Esophagus squamous epithelium (tissue), 5 donors: ENCODE data around the gene SLC17A1. TPM values are rescaled to one million over a fixed set of nuclear protein-coding genes. Genes with fewer than 3 reads are reported as not detected.

ENCODE experiments used
- DNase-seq: peaks from one replicate; lab custom pipeline; 2025; lab: John Stamatoyannopoulos, UW
- H3K27ac ChIP-seq, 4 donors: fragments of 200-600 bp; sonication (generic); one replicate each; pipeline ENCODE4 v1.5.1; 2016 to 2019; ENCODE audit warnings: mild to moderate bottlenecking in 1 of 4
- H3K27me3 ChIP-seq, 4 donors: fragments of 200-600 bp; sonication (generic); 1 replicate in 3 of 4; 2 replicates in 1 of 4; pipeline versions ENCODE4 v1.5.1 to v1.6.0; 2017 to 2021; ENCODE audit warnings: antibody characterized with exemption in 1 of 4
- H3K36me3 ChIP-seq, 3 donors: fragments of 200-600 bp; sonication (generic); one replicate each; pipeline ENCODE4 v1.5.1; 2016 to 2019
- H3K4me1 ChIP-seq, 3 donors: fragments of 200-600 bp; sonication (generic); one replicate each; pipeline ENCODE4 v1.5.1; 2017 to 2019
- H3K4me3 ChIP-seq, 4 donors: fragments of 200-600 bp; sonication (generic); 1 replicate in 3 of 4; 2 replicates in 1 of 4; pipeline ENCODE4 v1.5.1; 2016 to 2019; ENCODE audit warnings: mild to moderate bottlenecking in 2 of 4, moderate library complexity in 1 of 4
- H3K9me3 ChIP-seq, 3 donors: fragments of 200-600 bp; sonication (generic); one replicate each; pipeline ENCODE4 v1.5.1; 2016 to 2019
- POLR2A ChIP-seq, 4 donors: fragments of 450-650 bp; IDR thresholded peaks; one replicate each; pipeline ENCODE4 v1.6.1; 2017; ENCODE audit warnings: antibody characterized with exemption in 4 of 4, mild to moderate bottlenecking in 4 of 4, moderate library complexity in 3 of 4
- WGBS, 2 donors: methylation state at CpG; one replicate each; pipeline ENCODE4 v1.1.5; 2018; 5-methylcytosine and 5-hydroxymethylcytosine counted together
- intact Hi-C: fragments of 100-400 bp; cut with DNase I; formaldehyde crosslinking; loops from one replicate; pipeline ENCODE4 v1.15.0; 2022
- total RNA-seq, 4 donors: library from RNA; depleted of rRNA; stranded (reverse); fragments of >200 nt; gene quantifications; one replicate each; pipeline ENCODE4 v1.1.0, GENCODE V29; 2016
- TF ChIP-seq, protein P1 (sequence below), 6 experiments: fragments of 450-650 bp in 4 of 6; fragments of 200-600 bp in 2 of 6; sonication (generic) in 2 of 6; IDR thresholded peaks; one replicate each; pipeline ENCODE4 v1.5.1; 2016 to 2019; ENCODE audit warnings: antibody characterized with exemption in 6 of 6, mild to moderate bottlenecking in 4 of 6, moderate library complexity in 4 of 6
- donor health status: DM: yes; HTN: yes; CAD: no.

The SLC17A1 gene
- total RNA-seq, 4 donors from 2014 or later: not detected

GRCh38 chr6:25821341-25821740 is 10.5 kb downstream of the SLC17A1 start:
- H3K4me3 ChIP-seq: no peak overlapping the region
- H3K36me3 ChIP-seq: no peaks in the 10 kb centered on the region
- no peaks in the 10 kb centered on the region for H3K27me3 ChIP-seq
- intact Hi-C loops: no loop called here
- no peak overlapping the region for H3K27ac ChIP-seq
- no peak for DNase-seq
- H3K9me3 ChIP-seq: no peaks in the 10 kb centered on the region
- H3K4me1 ChIP-seq: no peaks in the 10 kb centered on the region
- TF ChIP-seq, protein P1, sequence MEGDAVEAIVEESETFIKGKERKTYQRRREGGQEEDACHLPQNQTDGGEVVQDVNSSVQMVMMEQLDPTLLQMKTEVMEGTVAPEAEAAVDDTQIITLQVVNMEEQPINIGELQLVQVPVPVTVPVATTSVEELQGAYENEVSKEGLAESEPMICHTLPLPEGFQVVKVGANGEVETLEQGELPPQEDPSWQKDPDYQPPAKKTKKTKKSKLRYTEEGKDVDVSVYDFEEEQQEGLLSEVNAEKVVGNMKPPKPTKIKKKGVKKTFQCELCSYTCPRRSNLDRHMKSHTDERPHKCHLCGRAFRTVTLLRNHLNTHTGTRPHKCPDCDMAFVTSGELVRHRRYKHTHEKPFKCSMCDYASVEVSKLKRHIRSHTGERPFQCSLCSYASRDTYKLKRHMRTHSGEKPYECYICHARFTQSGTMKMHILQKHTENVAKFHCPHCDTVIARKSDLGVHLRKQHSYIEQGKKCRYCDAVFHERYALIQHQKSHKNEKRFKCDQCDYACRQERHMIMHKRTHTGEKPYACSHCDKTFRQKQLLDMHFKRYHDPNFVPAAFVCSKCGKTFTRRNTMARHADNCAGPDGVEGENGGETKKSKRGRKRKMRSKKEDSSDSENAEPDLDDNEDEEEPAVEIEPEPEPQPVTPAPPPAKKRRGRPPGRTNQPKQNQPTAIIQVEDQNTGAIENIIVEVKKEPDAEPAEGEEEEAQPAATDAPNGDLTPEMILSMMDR (IDR thresholded peaks at IDR 0.05): no peak
- TF ChIP-seq POLR2A (IDR thresholded peaks at IDR 0.05): no peak

DNA sequence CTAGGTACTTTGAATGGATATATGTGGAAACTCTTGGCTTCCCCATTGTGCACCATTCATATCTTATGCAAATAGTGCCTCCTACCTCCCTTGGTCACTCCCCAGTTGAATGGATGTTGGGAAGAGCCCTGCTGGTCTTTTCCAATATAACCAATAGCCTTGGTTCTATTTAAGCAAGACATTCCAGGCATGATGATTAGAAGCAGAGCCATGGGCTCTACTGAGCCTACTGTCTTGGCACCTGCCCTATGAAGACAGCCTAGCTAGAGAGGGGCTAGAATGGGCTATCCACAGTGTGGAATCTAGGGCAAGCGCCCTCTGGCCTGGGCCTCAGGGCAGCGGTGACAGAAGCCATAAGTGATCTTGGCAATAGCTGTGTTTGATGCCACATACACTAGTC is 15.6 kb downstream of the SLC17A1 start:
- Histone ChIP-seq H3K36me3 (no peaks in the 10 kb centered on the region), H3K27ac (no peak overlapping the region), H3K4me3 (no peak overlapping the region), H3K4me1 (no peaks in the 10 kb centered on the region), H3K9me3 (no peaks in the 10 kb centered on the region), H3K27me3 (no peaks in the 10 kb centered on the region)
- TF ChIP-seq, protein P1 (IDR thresholded peaks at IDR 0.05): no peak
- TF ChIP-seq POLR2A (IDR thresholded peaks at IDR 0.05): no peak
- no peak for DNase-seq
- intact Hi-C loops: no loop called here
- WGBS, 2 donors: 83 to 100% methylated on average over 1 to 2 of the region's 2 CpGs

DNA sequence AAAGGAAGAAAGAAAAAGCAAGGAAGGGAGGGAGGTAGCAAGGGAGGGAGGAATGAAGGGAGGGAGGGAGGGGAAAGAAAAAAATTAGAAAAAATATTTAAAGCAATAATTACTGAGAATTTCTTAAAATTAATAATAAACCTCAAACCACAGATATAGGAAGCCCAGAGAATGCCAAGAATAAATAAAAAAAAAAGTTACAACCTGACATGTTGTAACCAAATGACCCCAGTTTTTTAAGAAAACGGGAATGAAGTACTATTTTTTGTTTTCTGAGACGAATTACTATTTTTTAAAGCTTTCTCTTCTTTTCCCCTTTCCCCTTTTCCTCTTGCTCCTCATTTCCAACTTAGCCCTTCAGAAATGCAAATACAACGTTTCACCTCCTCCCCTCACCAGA is 16.7 kb downstream of the SLC17A1 start:
- Histone ChIP-seq H3K27ac (no peak overlapping the region), H3K36me3 (no peaks in the 10 kb centered on the region), H3K9me3 (no peaks in the 10 kb centered on the region), H3K4me3 (no peak overlapping the region), H3K4me1 (no peaks in the 10 kb centered on the region), H3K27me3 (no peaks in the 10 kb centered on the region)
- DNase-seq: no peak
- TF ChIP-seq POLR2A (IDR thresholded peaks at IDR 0.05): no peak
- TF ChIP-seq, protein P1 (IDR thresholded peaks at IDR 0.05): no peak
- intact Hi-C loops: no loop called here
- 45 to 48% methylated on average over 3 of the region's 3 CpGs for WGBS, 2 donors

DNA sequence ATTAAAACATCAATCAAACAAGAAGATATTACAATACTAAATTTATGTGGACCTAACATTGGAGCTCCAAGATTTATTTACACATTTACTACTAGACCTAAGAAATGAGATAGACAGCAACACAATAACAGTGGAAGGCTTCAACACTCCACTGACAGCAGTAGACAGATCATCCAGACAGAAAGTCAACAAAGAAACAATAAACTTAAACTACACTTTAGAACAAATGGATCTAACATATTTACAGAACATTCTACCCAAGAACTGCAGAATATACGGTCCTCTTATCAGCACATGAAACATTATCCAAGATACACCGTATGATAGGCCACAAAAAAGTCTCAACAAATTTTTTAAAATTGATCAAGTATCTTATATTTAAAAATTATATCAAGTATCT is 27.0 kb downstream of the SLC17A1 start:
- no peak for DNase-seq
- no peaks in the 10 kb centered on the region for H3K9me3 ChIP-seq
- H3K27me3 ChIP-seq: peaks cover 0 to under 1% (median 0%) of the 10 kb centered on the region in 4 donors
- WGBS, 2 donors: 50 to 75% methylated on average over 2 of the region's 2 CpGs
- no peak for TF ChIP-seq POLR2A (IDR thresholded peaks at IDR 0.05)
- TF ChIP-seq, protein P1 (IDR thresholded peaks at IDR 0.05): no peak
- intact Hi-C loops: no loop called here
- H3K27ac ChIP-seq: no peak overlapping the region
- H3K4me1 ChIP-seq: no peaks in the 10 kb centered on the region
- no peak overlapping the region for H3K4me3 ChIP-seq
- H3K36me3 ChIP-seq: no peaks in the 10 kb centered on the region

GRCh38 chr6:25801436-25801835 is 30.4 kb downstream of the SLC17A1 start:
- intact Hi-C loops: no loop called here

More at GRCh38 chr6:25801436-25801835, 30.4 kb downstream of the SLC17A1 start:
- Histone ChIP-seq H3K27me3 (peaks cover 0 to 3% (median 0%) of the 10 kb centered on the region in 4 donors), H3K27ac (no peak overlapping the region), H3K9me3 (no peaks in the 10 kb centered on the region), H3K4me3 (no peak overlapping the region), H3K36me3 (no peaks in the 10 kb centered on the region), H3K4me1 (no peaks in the 10 kb centered on the region)
- TF ChIP-seq POLR2A (IDR thresholded peaks at IDR 0.05): no peak
- TF ChIP-seq, protein P1 (IDR thresholded peaks at IDR 0.05): no peak
- DNase-seq: no peak
- WGBS, 2 donors: 72 to 75% methylated on average over 4 of the region's 4 CpGs
